ENCODE data around the gene RANBP1.
A peak's percentile ranks its signal among the peaks of the same experiment; 100 is the strongest.

RANBP1 gene

GRCh38 chr22:20109411-20110358 lies 6.2 kb upstream of the RANBP1 start:
- no peak for DNase-seq

GRCh38 chr22:20110359-20110985 lies 5.4 kb upstream of the RANBP1 start:
- no peak for DNase-seq

GRCh38 chr22:20111045-20111688 lies 4.7 kb upstream of the RANBP1 start:
- DNase-seq, result peak; percentile 31

- no peak for DNase-seq
Observed at GRCh38 chr22:20111689-20112622, 3.9 kb upstream of the RANBP1 start.

GRCh38 chr22:20112623-20113511 lies 3.0 kb upstream of the RANBP1 start:
- no peak for DNase-seq

GRCh38 chr22:20113551-20114310 lies 2.2 kb upstream of the RANBP1 start:
- DNase-seq, result no peak

- DNase-seq, result no peak
Observed at GRCh38 chr22:20114506-20115475, 1.1 kb upstream of the RANBP1 start.

- no peak for DNase-seq
Observed at GRCh38 chr22:20116376-20116950, 559 bp downstream of the RANBP1 start.

GRCh38 chr22:20116951-20117632 lies 1.2 kb downstream of the RANBP1 start, which contains the start of gene TRMT2A:
TSS of gene TRMT2A (minus strand) at chr22:20117226. CDS start at chr22:20116906, 320 bp downstream.
- DNase-seq, result peak; percentile 91

- DNase-seq, result peak; percentile 8
Observed at GRCh38 chr22:20117633-20118299, 1.9 kb downstream of the RANBP1 start.

GRCh38 chr22:20118300-20119020 lies 2.6 kb downstream of the RANBP1 start:
- no peak for DNase-seq

- no peak for DNase-seq
Observed at GRCh38 chr22:20121856-20122415, 6.0 kb downstream of the RANBP1 start.

GRCh38 chr22:20123366-20124082 lies 7.6 kb downstream of the RANBP1 start:
- DNase-seq, result no peak

GRCh38 chr22:20124083-20124787 lies 8.3 kb downstream of the RANBP1 start:
- no peak for DNase-seq

Measured in NCI-H146 (cell line).